Endothelial cell of umbilical vein (primary cell): Measurements from ENCODE around the gene COPS2.
"Not testable (repeated sequence)": the region's sequence is repeated elsewhere in the genome, so short reads cannot be mapped to it uniquely, and the experiment has no call there.

Experiments used
- MYC ChIP-seq: IDR thresholded peaks from one replicate; pipeline ENCODE4 v1.6.1; 2011; ENCODE audit warnings: mild to moderate bottlenecking, low read depth, low read length
- POLR2AphosphoS5 ChIP-seq: IDR thresholded peaks from 2 replicates; pipeline ENCODE4 v1.6.1; 2012; ENCODE audit warnings: low read depth, mild to moderate bottlenecking, control low read depth, low read length, moderate library complexity; ENCODE audit not compliant: insufficient read depth
- TF ChIP-seq, protein P1 (sequence below), 2 donors: IDR thresholded peaks; 1 replicate in 1 of 2; 2 replicates in 1 of 2; pipeline ENCODE4 v1.5.1; 2011; ENCODE audit warnings: low read length in 2 of 2, mild to moderate bottlenecking in 2 of 2, moderate library complexity in 2 of 2, control low read depth in 1 of 2, inconsistent platforms in 1 of 2, low read depth in 1 of 2; ENCODE audit not compliant: insufficient read depth in 1 of 2; ENCODE audit errors: extremely low read depth in 1 of 2

DNA sequence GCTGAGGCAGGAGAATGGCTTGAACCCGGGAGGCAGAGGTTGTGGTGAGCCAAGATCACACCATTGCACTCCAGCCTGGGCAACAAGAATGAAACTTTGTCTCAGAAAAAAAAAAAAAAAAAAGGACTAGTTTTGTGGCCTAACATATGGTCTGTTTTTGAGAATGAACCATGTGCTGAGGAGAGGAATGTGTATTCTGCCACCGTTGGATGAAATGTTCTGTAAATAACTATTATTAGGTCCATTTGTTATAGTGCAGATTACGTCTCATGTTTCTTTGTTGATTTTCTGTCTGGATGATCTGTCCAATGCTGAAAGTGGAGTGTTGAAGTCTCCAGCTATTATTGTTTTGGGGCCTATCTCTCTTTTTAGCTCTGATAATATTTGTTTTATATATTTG is 28.3 kb upstream of the COPS2 start:
- not testable (repeated sequence) for TF ChIP-seq MYC, POLR2AphosphoS5
- TF ChIP-seq, protein P1, sequence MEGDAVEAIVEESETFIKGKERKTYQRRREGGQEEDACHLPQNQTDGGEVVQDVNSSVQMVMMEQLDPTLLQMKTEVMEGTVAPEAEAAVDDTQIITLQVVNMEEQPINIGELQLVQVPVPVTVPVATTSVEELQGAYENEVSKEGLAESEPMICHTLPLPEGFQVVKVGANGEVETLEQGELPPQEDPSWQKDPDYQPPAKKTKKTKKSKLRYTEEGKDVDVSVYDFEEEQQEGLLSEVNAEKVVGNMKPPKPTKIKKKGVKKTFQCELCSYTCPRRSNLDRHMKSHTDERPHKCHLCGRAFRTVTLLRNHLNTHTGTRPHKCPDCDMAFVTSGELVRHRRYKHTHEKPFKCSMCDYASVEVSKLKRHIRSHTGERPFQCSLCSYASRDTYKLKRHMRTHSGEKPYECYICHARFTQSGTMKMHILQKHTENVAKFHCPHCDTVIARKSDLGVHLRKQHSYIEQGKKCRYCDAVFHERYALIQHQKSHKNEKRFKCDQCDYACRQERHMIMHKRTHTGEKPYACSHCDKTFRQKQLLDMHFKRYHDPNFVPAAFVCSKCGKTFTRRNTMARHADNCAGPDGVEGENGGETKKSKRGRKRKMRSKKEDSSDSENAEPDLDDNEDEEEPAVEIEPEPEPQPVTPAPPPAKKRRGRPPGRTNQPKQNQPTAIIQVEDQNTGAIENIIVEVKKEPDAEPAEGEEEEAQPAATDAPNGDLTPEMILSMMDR (IDR thresholded peaks at IDR 0.05; ENCODE audit: extremely low read depth in 1 of 2, insufficient read depth in 1 of 2, low read depth in 1 of 2, low read length in 2 of 2) = not testable (repeated sequence)
